Myocyte (in vitro differentiated cells): ENCODE results near the gene CHADL. TPM values are rescaled to one million over a fixed set of nuclear protein-coding genes. Genes with fewer than 3 reads are reported as not detected.
"Not testable (repeated sequence)": the region's sequence is repeated elsewhere in the genome, so short reads cannot be mapped to it uniquely, and the experiment has no call there.

ENCODE experiments used
- DNase-seq: peaks from one replicate; pipeline ENCODE4 v3.0.0-alpha.2; 2012; ENCODE audit warnings: low read depth
- polyA plus RNA-seq: library from polyadenylated mRNA; unstranded; fragments of >200 nt; gene quantifications from one replicate; pipeline ENCODE4 v1.2.1, GENCODE V29; 2012; ENCODE audit warnings: missing spikeins
- total RNA-seq: library from RNA; depleted of rRNA; stranded (reverse); fragments of >200 nt; gene quantifications from 2 replicates; pipeline ENCODE4 v1.2.3, GENCODE V29; 2014

The CHADL gene, protein sequence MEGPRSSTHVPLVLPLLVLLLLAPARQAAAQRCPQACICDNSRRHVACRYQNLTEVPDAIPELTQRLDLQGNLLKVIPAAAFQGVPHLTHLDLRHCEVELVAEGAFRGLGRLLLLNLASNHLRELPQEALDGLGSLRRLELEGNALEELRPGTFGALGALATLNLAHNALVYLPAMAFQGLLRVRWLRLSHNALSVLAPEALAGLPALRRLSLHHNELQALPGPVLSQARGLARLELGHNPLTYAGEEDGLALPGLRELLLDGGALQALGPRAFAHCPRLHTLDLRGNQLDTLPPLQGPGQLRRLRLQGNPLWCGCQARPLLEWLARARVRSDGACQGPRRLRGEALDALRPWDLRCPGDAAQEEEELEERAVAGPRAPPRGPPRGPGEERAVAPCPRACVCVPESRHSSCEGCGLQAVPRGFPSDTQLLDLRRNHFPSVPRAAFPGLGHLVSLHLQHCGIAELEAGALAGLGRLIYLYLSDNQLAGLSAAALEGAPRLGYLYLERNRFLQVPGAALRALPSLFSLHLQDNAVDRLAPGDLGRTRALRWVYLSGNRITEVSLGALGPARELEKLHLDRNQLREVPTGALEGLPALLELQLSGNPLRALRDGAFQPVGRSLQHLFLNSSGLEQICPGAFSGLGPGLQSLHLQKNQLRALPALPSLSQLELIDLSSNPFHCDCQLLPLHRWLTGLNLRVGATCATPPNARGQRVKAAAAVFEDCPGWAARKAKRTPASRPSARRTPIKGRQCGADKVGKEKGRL
- total RNA-seq, result 4.0 and 11.8 TPM in 2 replicates
- polyA plus RNA-seq, result 1.3 TPM

DNA sequence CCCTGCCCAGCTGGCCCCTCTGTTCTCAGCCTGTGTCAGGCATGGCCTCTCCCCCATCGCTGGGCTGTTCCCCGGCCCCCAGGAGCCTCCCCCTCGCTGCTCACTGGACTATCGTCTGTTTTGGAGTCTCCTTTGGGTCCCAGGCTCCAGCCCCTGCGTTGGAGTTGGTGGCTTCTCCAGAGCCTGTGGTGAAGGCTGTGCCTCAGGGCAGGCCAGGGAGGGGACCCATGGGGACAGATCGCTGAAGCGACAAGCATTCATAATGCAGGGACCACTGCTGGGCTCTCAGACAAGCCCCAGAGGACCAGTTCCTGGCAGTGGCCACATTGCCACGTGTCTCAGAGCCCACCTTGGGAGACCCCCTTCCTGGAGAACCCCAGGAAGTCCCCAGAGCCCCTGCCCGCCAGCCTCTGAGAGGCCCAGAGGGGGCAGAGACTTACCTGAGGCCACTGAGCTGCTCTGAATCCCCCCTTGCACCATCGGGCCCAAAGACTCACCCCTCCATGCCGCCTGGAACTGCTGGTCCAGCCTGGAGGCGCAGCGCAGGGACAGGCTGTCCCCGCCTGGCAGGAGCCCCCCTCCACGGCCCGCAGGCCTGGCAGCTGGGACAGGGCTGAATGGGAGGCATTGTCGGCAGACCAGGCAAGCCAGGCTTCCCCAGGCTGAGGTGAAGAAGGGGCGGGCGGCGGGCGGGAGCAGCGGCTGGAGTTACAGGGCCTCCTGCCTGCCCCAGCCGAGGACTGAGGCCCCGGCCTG is at the start of gene CHADL:
Gene CHADL, minus strand, starts transcription at position 555 of the 756 bp plus-strand sequence. Its CDS starts 50 bp downstream, at position 505.
- DNase-seq, result peak; percentile 53

DNA sequence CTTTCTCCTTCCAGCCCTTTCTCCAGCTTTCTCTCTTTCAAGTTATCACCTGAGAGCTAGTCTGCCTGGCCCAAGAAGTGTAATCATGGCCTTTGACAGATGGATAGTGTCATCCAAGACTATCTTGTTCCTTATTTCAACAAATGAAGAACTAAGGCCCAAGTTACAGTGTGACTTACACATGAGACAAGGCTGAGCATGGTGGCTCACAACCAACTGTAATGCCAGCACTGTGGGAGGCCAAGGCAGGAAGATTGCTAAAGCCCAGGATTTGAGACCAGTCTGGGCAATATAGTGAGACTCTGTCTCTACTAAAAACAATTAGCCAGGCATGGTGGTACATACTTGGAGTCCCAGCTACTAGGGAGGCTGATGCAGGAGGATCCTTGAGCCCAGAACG is 48.9 kb upstream of the CHADL start:
- no peak for DNase-seq

DNA sequence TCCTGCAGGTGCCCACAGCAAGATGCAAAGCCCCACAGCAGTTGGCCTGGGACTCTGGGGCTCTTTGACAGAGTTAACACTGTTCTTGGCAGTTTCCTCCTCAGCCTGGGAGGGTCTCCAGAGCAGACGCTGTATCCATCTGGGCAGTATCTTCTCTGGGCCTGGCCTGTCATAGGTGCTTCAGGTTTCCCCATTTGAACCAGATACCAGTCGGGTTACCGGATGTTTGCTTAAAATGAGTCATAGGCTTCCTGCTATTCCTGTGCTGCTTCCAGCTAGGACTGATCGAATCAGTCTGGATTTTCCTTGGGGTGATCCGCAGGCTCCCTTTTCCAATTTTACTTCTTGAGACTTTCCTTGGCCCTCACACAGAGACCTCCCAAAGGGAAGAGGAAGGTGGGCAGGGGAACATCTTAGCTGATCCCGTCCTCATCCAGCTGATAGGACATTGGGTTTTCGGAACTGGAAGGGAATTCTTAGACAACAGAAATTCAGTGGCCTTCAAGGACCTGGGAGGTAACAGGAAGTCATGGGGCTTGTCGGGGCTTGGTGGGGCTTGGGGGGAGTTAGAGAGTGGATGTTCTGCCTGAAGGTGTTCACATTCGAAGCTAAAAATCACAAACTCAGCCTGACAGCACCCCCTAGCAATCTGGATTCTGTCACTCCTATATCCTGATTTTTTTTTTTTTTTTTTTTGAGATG is 47.7 kb upstream of the CHADL start:
- DNase-seq, result peak; percentile 21

DNA sequence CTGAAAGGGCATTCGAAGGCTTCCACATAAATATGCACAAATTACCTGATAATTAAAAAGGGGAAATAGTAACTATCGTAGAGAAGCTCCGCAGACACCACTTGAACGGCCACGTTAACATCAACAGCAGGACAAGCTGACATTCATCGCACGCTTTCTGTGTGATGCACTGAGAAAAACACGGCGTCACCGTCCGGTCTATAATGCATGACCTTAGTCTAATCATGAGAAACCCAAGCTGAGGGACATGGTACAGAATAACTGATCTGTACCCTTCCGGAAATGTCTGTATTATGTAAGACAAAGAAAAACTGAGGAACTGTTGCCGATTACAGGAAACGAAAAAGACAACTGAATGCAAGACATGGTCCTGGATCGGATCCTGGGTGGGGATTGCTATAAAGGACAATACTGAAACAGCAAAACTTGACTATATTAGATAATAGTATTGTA is 45.9 kb upstream of the CHADL start:
- DNase-seq, result no peak

DNA sequence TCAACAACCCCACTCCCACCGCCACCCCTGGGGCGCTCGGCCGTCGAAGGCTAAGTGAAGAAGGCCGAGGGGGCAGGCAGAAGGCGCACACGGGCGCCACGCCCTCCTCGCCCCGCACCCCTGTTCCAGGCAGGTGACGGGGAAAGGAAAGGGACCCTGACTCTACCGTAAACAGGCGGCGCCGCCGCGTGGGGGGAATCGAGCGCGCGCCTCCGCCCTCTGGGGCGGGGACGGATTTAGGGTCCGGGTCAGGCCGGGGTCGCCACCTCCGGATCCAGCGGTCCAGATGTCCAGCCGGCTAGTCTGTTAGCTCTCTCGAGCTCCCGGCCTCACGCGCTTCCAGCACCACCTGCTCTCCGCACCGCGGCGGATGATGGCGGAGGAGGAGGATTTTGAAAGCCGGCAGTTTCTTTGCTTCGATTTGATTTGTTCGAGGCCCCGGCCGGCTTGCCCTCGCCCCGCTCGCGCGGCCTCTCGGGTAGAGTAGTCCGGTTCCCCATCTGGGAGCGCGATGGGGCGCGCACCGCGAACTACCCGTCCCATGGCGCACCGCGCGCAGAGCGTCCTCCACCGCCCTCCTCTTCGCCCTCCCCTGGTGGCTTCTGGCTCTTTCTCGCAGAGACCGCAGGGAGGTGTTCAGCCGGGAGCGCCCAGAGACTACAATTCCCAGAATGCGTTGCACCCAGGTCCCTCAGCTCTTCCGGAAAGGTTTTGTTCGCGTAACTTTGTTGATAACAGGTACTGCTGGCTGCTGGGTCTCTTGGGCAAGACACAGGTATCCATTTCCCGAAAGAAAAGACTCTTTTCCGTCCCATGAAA is 45.3 kb upstream of the CHADL start, which contains the start of gene RANGAP1:
Gene RANGAP1, minus strand, starts transcription at position 368 of the 819 bp plus-strand sequence. CDS start 5,143 bp downstream, outside the sequence.
- peak; percentile 99 for DNase-seq

DNA sequence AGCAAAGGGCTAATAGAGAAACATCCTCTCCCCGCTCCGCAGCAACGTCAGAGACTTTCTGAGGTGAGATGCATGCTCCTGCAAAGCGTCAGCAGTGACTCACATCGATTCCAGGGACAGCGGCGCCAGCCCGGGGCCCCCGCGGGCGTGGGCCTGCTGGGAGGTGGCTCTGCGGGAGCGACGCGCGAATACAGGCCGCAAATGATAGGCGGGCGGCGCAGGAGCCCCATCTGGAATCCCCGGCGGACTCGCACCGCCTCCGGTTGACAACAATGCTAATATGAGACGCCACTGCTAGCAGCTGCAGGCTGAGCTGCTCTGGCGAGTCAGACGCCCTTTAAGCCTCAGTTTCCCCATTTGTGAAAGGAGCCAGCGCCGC is 44.7 kb upstream of the CHADL start:
- DNase-seq, result peak; percentile 84

DNA sequence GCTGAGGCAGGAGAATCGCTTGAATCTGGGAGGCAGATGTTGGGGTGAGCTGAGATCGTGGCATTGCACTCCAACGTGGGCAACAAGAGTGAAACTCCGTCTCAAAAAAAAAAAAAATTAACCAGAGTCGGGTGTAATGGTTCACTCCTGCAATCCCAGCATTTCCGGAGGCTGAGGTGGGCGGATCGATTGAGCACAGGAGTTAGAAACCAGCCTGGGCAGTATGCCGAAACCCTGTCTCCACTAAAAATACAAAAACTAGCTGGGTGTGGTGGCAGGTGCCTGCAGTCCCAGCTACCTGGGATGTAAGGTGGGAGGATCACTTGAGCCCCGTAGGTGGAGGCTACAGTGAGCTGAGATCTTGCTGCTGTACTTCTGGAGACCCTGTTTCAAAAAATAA is 43.7 kb upstream of the CHADL start:
- DNase-seq, result no peak

DNA sequence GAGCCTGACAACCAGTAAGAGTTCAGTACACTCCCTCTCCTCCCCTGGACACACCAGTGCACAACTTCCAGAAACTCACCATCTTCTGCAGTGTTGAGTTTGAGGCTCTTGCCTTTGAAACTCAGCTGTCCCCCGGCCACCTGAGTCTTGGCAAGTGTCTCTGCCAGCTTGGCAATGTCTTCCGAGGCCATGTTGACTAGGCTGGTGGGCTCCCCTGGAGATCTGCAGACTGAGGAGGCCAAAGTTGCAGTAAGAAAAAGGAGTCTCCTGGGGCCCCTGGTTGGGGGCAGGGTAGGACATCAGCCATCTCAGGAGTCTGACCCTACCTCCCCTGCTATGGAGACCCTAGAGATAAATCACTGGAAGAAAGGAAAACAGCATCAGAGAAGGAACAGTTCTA is 40.1 kb upstream of the CHADL start:
- DNase-seq, result no peak

DNA sequence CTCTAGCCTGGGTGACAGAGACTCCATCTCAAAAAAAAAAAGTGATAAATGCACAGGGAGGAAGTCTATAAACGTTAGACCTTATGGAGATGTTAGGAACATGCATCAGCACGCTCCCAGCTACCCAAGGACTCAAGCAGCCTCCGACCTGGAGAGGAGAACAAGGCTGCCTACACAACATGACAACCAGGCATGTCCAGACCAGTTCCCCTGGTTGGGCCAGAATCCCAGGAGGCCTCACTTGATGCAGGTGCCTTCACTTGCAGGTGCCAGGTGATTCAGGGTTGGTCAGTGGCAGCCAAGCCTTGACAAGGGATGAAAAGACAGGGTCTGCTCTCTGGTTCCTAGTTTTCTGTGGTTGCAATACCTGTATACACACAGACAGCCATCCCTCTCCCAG is 39.3 kb upstream of the CHADL start:
- DNase-seq, result no peak

DNA sequence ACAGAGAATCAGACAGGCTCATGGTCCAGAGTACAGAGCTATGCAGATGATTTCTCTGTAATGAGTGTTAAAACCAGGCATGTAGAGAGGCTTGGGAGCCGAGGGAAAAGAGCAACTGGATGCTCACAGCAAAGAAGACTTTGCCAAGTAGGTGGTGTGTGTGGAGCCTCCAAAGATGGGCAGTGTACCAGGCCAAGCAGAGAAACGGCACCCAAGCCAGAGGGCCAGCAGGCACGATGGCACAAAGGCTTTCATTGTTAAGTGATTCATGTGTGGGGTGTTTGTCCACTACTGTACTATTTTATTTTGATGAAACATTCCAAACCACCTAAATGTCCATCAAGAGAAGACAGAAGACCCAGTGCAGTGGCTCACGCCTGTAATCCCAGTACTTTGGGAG is 34.1 kb upstream of the CHADL start:
- DNase-seq, result peak; percentile 18

DNA sequence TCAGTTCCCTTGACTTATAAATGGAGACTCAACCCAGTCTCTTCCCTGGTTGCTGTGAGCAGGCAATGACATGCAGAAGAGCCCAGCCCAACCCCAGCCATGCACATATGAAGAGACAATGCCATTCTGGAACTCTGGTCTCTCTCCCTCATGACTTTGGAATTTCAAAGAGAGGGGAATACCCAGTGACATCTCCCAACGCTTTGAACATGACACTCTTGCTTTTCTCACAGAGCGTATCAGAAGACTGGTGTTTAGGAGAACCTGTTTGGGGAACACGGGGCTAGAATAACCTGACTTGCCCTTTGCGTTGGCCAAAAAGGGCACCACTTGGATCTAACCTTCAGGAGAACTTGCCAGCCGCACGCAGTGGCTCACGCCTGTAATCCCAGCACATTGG is 32.4 kb upstream of the CHADL start:
- DNase-seq, result peak; percentile 44

DNA sequence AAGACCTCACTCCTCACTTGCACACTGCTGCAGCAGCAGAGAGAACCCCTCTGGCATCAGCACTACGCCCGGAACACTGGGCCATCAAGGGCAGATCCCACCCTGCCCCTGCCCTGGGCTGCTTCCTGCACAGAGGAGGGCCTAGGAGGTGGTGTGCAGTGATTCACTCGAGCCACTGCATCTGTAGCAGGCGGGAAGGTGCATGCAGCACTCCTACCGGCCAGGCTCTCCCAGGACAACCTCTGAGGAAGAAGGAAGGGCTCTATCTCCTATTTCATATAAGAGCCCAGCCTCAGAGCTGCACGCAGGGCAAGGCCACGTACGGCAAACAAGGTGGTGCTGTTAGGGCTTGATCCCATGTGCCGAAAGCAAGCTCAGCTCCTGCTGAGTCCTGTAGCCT is 31.1 kb upstream of the CHADL start:
- no peak for DNase-seq

DNA sequence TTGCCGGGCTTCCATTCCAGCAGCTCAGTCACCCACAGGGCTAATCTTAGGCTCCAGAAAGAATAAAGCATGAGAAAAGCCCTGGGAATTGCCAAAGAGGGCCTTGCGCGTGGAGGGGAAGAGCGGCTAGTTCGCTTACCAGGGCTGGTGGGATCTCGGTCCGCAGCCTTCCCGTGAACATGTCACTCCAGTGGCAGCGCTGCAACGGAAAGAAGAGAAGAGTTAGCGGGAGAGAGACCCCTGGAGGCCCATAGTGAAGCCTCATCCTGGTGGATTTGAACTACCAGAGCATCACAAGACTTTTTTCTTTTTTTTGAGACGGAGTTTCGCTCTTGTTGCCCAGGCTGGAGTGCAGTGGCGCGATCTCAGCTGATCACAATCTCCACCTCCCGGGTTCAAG is 27.2 kb upstream of the CHADL start:
- no peak for DNase-seq

DNA sequence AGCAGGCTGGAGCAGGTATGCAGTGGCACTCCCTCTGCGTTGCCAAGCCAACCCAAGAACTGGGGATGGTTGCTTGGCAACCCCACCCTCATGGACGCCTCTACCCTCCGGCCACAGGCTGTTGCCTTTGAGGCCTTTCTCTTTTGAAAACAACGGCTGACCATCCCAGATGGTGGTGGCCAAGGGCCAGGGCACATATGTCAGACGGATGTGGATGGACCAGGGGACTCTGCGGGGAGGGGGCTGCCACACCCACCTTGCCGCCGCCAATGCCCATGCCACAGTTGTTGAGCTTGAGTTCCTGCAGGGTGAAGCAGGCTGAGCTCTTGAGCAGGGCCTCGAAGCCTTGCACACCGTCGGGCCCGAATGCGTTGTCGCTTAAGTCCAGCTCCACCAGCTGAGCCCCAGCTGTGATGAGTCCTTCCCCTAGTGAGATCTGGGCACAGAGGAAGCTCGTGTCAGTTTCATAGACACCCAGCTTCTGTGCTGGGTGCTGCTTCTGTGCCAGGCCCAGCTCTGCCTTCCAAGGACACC is 23.7 kb upstream of the CHADL start:
- DNase-seq, result no peak

DNA sequence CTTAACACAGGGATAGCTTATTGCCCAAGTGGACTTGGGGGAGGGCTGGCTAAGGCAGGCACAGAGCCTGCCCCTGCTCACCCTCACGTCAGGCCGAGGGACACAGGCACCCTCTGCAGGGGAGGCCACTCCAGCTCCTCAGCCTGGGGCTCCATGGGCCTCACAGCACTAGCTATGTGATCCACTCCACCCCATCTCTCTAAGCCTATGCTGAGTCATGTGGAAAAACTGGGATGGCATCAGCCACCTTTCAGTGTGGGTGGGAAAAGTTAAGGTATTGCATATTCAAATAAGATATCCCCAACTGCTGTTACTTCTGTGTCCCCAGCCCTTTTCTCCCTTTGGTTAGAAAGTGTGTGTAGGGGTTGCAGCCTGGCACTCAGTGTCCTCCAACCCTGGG is 23.0 kb upstream of the CHADL start:
- no peak for DNase-seq

DNA sequence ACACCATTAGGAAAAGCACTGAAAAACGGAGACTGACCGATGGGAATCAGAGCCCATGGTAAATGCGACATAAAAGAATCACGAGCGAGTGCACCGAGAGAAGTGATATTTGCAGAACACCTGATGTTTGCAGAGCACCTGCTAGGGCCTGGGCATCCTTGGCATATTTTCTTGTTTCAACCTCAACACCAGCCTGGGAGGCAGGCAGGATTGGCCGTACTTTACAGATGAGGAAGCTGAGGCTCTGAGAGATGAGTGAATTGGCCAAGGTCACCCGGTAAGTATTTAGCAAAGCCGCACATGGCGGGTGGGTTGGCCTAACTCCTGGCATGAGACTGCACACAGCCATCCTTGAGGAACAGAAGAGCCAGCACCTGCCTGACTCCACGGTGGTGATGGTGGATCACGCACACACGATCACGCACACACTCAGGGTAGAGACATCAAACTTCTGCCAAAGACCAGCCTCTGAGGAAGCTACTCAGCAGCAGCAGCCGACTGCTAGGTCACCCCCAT is 21.6 kb upstream of the CHADL start:
- no peak for DNase-seq

DNA sequence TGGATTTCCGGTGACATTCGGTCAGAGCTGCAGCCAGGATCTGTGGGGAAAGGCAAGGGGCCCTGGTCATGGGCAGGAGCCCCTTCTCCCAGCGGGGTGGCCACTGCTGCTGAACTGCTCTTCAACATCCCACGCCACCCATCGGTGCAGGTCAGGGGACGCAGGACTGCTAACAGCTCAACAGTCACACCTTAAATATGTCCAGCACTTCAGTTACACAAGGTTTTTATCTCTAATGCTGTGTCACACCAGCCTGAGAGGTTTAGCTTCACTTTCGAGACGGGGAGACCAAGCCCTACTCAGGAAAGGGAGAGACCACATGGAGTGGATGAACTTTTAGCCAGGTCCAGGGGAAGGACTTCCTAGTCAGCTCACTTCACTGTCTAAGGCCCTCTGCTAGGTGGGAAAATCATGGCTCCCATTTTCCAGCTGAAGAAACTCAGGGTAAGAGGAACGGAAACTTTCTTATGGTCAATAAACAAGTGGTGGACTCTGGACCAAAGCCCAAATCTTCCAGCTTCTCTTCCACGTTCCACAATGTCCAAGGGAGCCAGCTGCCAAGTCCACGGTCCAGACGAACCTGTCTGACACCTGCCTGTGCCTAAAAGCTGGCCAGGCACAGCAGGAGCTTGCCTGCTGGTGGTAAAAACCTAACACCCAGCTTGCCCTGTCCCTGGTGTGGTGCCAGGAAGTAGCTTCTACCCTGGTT is 21.0 kb upstream of the CHADL start:
- no peak for DNase-seq

DNA sequence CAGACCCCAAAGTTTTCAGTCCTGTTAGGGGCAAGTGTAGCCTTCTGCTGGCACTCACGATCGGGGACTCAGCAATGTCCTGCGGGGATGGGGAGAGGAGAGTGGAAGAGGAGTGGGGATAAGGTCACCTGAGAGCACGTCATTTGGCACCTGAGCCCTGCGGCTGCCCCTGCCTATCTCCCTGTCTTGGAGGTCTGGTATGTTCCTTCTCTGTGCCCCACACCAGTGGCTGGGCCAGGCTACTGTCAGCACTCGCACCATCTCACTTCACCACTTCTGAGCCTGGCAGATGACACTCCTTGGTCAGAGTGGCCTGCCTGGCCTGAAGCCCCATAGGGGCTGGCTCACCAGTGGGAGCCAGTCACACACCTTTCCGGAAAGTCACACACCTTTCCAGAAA is 20.1 kb upstream of the CHADL start:
- no peak for DNase-seq

DNA sequence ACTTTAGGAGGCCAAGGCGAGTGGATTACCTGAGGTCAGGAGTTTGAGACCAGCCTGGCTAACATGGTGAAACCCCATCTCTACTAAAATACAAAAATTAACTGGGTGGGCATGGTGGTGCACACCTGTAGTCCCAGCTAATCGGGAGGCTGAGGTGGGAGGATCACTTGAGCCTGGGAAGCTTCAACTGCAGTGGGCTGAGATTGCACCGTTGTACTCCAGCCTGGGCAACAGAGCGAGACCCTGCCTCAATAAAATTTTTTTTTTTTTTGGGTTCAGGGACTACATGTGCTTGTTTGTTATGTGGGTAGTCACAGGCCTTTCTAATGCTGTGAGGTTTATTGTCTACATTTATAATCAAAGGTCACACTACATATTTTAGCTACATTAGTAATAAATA is 19.0 kb upstream of the CHADL start:
- not testable (repeated sequence) for DNase-seq
